Aorta (tissue), 5 donors: ENCODE data around the gene ACTN1. TPM values are rescaled to one million over a fixed set of nuclear protein-coding genes. Genes with fewer than 3 reads are reported as not detected.

ENCODE experiments used
- ATAC-seq: fragments of 200-7000 bp; cut with Tn5 transposase; one replicate; pipeline ENCODE4 v1.9.1; 2022; ENCODE audit warnings: moderate library complexity; ENCODE audit not compliant: low FRiP score
- DNase-seq, 2 donors: peaks; one replicate each; pipeline ENCODE4 v3.0.0-alpha.2; 2020
- H3K27ac ChIP-seq, 2 donors: one replicate each; pipeline ENCODE4 v1.5.1; 2013; ENCODE audit warnings: low read length in 2 of 2, mild to moderate bottlenecking in 2 of 2, moderate library complexity in 2 of 2, control low read depth in 1 of 2, inconsistent platforms in 1 of 2, low read depth in 1 of 2
- H3K27me3 ChIP-seq, 2 donors: one replicate each; pipeline ENCODE4 v1.6.1; 2013; ENCODE audit warnings: control low read depth in 1 of 2, low read length in 1 of 2, mild to moderate bottlenecking in 1 of 2, moderate library complexity in 1 of 2; ENCODE audit not compliant: insufficient read depth in 2 of 2, control insufficient read depth in 1 of 2
- H3K36me3 ChIP-seq, 2 donors: one replicate each; pipeline ENCODE4 v1.6.1; 2013; ENCODE audit warnings: control low read depth in 1 of 2, low read length in 1 of 2, mild to moderate bottlenecking in 1 of 2; ENCODE audit not compliant: insufficient read depth in 2 of 2, control insufficient read depth in 1 of 2
- H3K4me1 ChIP-seq, 2 donors: one replicate each; pipeline ENCODE4 v1.6.1; 2013; ENCODE audit warnings: low read length in 2 of 2, control low read depth in 1 of 2, mild to moderate bottlenecking in 1 of 2, moderate library complexity in 1 of 2; ENCODE audit not compliant: insufficient read depth in 2 of 2, control insufficient read depth in 1 of 2
- H3K4me3 ChIP-seq, 2 donors: one replicate each; pipeline ENCODE4 v1.5.1; 2013; ENCODE audit warnings: low read length in 2 of 2, control low read depth in 1 of 2, mild to moderate bottlenecking in 1 of 2
- H3K9me3 ChIP-seq: one replicate; pipeline ENCODE4 v1.6.1; 2013; ENCODE audit warnings: mild to moderate bottlenecking, low read length; ENCODE audit not compliant: control insufficient read depth
- WGBS, 2 donors: extraction: QIAGEN DNeasy Blood & Tissue Kit; methylation state at CpG; one replicate each; pipeline ENCODE4 v1.1.7; 2013; 5-methylcytosine and 5-hydroxymethylcytosine counted together
- intact Hi-C, 2 donors: fragments of 100-400 bp; cut with DNase I; formaldehyde crosslinking; loops; one replicate each; pipeline versions ENCODE4 v1.14.2 to v1.15.0; 2022
- polyA plus RNA-seq, 2 donors: library from polyadenylated mRNA; stranded (reverse); fragments of 200-250 nt; gene quantifications; one replicate each; pipeline ENCODE4 v1.2.3, GENCODE V29; 2013
- total RNA-seq, 2 donors: library from RNA; stranded (reverse); fragmentation: NEBNext Ultra II Directional; extraction: Animal tissue kit (Norgen Biotek cat#: 25700); gene quantifications; one replicate each; pipeline ENCODE4 v1.2.1, GENCODE V29; 2021
- donor health status: healthy with polysubstance abuse.
- donor health status: Bipolar disorder and iron deficiency.
- donor health status: DM: no; HTN: no; CAD: no.
- donor health status: DM: no; HTN: no; CAD: no.
- donor health status: DM: yes; HTN: yes; CAD: no.

The ACTN1 gene
- total and polyA plus RNA-seq, 4 donors = 82.0 to 1,590 (median 631) TPM

DNA sequence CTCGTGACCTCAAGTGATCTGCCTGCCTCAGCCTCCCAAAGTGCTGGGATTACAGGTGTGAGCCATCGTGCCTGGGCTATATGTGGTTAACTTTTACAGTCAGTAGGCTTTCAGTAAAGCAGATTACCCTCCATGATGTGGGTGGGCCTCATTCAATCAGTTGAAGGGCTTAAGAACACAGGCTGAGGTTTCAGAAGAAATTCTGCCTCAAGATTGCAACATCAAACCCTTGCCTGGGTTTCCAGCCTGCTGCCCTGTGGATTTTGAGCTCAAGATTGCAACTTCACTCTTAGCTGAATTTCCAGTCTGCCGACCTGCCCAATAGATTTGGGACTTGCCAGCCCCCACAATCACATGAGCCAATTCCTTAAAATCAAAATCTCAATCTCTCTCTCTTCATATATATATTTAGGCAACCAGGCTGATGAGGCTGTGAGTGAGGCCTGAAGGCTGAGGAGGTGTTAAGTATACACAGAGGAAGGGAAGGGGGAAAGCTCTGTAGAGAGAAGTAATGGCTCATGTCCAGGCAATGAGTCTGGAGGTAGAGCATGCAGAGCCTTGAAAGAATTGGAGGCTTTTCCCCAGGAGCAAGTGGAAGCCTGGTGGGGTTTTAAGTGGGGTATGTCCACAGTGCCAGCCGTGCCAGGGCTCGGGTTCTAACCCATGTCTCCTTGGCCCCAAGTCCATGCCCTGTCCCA, 33.3 kb upstream of the ACTN1 start:
- Histone ChIP-seq H3K4me3 (no peak overlapping the region), H3K36me3 (no peaks in the 10 kb centered on the region), H3K27ac (no peak overlapping the region), H3K9me3 (no peaks in the 10 kb centered on the region), H3K27me3 (no peaks in the 10 kb centered on the region), H3K4me1 (no peaks in the 10 kb centered on the region)
- no peak for ATAC-seq
- 68 to 74% methylated on average over 5 of the region's 5 CpGs for WGBS, 2 donors
- intact Hi-C loops = no loop called here
- no peak for DNase-seq

DNA sequence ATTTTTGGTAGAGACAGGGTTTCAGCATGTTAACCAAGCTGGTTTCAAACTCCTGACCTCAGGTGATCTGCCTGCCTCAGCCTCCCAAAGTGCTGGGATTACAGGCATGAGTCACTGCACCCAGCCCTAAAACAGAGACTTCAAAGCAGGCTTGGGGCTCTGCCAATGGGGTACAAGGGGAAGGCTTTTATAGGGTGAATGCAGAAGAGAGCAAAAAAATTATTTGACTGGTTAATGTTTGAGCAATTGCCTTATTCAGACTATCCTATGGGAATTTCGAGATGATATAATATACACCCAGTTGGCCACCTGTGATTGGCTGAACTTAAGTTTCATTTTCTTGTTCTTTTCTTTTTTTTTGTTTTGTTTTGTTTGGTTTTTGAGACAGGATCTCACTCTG, 31.5 kb upstream of the ACTN1 start:
- WGBS, 2 donors = 93 to 96% methylated on average over 1 of the region's 1 CpG
- DNase-seq (no peak), ATAC-seq (no peak)
- H3K27me3 ChIP-seq = no peaks in the 10 kb centered on the region
- H3K27ac ChIP-seq = no peak overlapping the region
- no peaks in the 10 kb centered on the region for H3K36me3 ChIP-seq
- no peak overlapping the region for H3K4me3 ChIP-seq
- H3K4me1 ChIP-seq = no peaks in the 10 kb centered on the region
- intact Hi-C loops = no loop called here
- H3K9me3 ChIP-seq = no peaks in the 10 kb centered on the region

DNA sequence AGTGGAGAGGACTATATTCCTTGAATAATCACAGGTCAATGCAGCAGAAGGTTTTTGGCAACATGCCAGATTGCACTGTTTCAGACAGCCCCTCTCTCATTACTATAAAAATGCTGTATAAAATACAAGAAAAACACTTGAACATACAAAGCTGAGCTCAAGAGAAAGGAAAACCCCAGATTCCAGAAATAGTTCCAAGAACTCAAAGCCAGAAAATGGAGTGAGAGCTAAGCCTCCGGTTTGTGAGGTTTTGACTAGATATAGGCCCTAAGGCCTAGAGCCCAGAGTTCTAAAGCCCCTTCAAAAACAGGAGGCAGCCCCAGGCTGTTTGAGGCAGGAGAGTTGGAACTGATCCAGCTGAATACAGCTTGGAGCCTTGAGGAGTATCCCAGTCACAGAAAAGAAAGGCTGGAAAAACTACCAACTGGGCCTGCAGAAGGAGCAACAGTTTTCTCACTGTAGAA, 29.4 kb upstream of the ACTN1 start:
- Histone ChIP-seq H3K36me3 (no peaks in the 10 kb centered on the region), H3K4me3 (no peak overlapping the region), H3K4me1 (peaks cover 0 to 2% of the 10 kb centered on the region in 2 donors), H3K27ac (peak overlapping the region in 1 of 2 donors; percentile 82), H3K9me3 (no peaks in the 10 kb centered on the region), H3K27me3 (no peaks in the 10 kb centered on the region)
- 0 to 8% methylated on average over 1 of the region's 1 CpG for WGBS, 2 donors
- ATAC-seq (no peak), DNase-seq (no peak)
- intact Hi-C loops = loop anchor here in 1 of 2 donors (5.0 kb wide), 1 partner anchor 34 kb away; no protein-coding TSS in a partner anchor

DNA sequence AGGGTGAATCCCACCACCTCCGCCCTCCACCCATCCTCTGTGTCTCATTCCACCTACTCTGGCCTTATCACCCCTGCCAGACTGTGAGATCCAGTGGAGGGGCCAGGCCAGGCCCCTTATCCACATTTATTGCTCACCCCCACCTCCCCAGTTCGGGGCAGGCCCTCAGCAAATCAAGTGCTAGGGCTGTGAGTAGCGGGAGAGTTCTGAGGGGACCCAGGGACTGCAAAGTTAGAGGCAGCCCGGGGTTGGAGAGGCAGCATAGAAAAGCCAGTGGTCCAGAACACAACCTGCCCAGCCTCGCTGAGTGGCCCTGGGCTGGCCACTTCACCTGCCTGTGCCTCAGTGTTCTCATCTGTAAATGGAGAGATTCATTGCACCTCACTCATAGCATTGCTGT, 27.2 kb upstream of the ACTN1 start:
- H3K9me3 ChIP-seq = no peaks in the 10 kb centered on the region
- intact Hi-C loops = loop anchor here in 1 of 2 donors (5.0 kb wide), 1 partner anchor 36 kb away; no protein-coding TSS in a partner anchor
- no peak overlapping the region for H3K4me3 ChIP-seq
- peaks cover 0 to 2% of the 10 kb centered on the region in 2 donors for H3K4me1 ChIP-seq
- H3K27ac ChIP-seq = peak overlapping the region; percentile 32 to 49
- WGBS, 2 donors = 92 to 94% methylated on average over 5 of the region's 5 CpGs
- H3K36me3 ChIP-seq = no peaks in the 10 kb centered on the region
- ATAC-seq (no peak), DNase-seq (no peak)
- no peaks in the 10 kb centered on the region for H3K27me3 ChIP-seq

DNA sequence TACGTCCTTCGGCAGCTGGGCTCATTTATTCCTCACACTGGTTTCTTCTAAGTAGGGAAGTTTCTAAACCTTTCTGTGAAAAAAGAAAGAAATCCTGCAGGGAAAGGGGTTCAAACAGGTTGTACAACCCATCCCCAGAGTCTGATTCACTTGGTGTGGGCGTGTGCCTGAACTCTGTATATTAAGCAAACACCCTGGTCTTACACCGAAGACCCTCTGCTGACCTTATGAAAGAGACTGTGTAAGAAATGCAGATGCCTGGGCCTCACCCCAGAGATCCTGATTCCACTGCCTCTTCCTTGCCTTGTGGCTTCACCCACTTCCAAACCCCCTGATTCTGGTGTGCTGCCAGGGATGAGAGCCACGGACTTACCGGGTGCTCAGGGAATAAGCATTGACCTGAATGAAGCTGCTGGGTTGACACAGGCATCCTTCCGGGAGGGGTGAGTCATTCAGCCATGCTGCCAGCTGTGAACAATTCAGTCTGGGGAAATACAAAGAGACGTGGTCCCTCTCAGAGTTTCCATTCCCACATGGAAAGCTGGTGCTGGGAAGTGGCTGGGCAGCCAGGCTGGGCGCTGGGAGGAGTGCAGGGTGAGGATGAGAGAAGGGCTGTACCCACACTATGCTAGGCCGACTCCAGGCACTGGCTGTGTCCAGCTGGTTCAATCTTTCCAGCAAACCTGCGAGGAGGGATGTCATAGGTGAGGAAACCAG, 26.5 kb upstream of the ACTN1 start:
- DNase-seq (peak; percentile 91 to 94), ATAC-seq (peak; percentile 90)
- H3K4me3 ChIP-seq = no peak overlapping the region
- H3K27ac ChIP-seq = peak overlapping the region; percentile 32 to 69
- H3K36me3 ChIP-seq = no peaks in the 10 kb centered on the region
- H3K27me3 ChIP-seq = no peaks in the 10 kb centered on the region
- H3K9me3 ChIP-seq = no peaks in the 10 kb centered on the region
- intact Hi-C loops = loop anchor here (2.0 to 5.0 kb wide), 3 partner anchors 23 to 37 kb away; no protein-coding TSS in a partner anchor
- WGBS, 2 donors = 20 to 21% methylated on average over 11 of the region's 11 CpGs
- peaks cover 0 to 2% of the 10 kb centered on the region in 2 donors for H3K4me1 ChIP-seq

DNA sequence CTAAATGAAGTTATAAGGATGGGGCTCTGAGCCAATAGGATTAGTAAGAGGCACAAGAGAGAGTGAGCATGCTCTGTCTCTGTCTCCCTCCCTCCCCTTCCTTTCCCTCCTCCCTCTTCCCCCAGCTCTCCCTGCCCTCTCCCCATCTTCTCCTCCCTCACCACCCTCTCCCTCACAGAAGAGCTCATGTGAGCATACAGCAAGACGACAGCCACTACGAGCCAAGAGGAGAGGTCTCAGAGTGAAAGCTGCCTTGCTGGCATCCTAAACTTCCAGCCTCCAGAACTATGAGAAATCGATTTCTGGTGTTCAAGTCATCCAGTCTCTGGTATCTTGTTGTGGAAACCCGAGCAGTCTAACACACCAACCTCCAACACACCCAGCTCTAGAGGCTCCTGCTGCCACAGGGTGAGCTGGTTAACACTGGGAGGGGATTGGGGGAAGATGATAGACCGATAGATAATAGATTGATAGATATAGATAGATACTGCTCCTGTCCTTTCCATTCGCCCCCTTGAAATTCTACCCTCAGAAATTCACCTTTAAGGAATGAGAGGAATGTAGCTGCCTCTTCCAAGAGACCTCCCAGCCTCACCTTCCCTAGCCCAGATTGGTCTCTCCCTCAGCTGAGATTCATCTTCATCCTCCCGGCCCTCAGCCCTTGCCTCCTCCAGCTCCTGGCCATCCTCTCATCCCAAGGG, 25.8 kb upstream of the ACTN1 start:
- ATAC-seq = no peak
- H3K27ac ChIP-seq = peak overlapping the region in 1 of 2 donors; percentile 69
- no peak overlapping the region for H3K4me3 ChIP-seq
- no peaks in the 10 kb centered on the region for H3K27me3 ChIP-seq
- 35 to 41% methylated on average over 7 of the region's 7 CpGs for WGBS, 2 donors
- no peaks in the 10 kb centered on the region for H3K36me3 ChIP-seq
- DNase-seq = no peak
- intact Hi-C loops = loop anchor here (2.0 to 5.0 kb wide), 3 partner anchors 22 to 38 kb away; no protein-coding TSS in a partner anchor
- H3K4me1 ChIP-seq = peaks cover 0 to 2% of the 10 kb centered on the region in 2 donors
- H3K9me3 ChIP-seq = no peaks in the 10 kb centered on the region

DNA sequence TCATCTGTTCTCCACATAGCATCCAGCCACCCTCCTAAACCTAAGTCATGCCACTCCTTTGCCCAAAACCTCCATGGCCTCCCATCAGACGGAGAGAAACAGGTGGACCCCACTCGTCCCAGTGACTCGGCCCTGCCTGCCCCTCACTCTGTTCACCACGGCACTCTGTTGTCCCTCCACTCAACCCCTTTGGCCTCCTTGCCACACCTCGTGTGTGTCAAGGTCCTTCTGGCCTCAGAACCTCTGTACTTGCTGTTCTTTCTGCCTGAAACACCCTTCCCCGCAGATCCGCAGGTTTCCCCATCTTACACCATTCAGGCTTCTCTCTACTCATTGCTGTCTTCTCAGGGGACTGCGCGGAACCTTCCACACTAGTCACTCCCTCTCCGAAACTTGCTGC, 24.5 kb upstream of the ACTN1 start:
- H3K4me3 ChIP-seq = no peak overlapping the region
- no peaks in the 10 kb centered on the region for H3K36me3 ChIP-seq
- 87 to 90% methylated on average over 10 of the region's 10 CpGs for WGBS, 2 donors
- ATAC-seq (no peak), DNase-seq (no peak)
- no peak overlapping the region for H3K27ac ChIP-seq
- no peaks in the 10 kb centered on the region for H3K27me3 ChIP-seq
- no peaks in the 10 kb centered on the region for H3K9me3 ChIP-seq
- peaks cover 0 to 2% of the 10 kb centered on the region in 2 donors for H3K4me1 ChIP-seq
- intact Hi-C loops = loop anchor here in 1 of 2 donors (2.0 kb wide), 2 partner anchors 21 to 39 kb away; no protein-coding TSS in a partner anchor

DNA sequence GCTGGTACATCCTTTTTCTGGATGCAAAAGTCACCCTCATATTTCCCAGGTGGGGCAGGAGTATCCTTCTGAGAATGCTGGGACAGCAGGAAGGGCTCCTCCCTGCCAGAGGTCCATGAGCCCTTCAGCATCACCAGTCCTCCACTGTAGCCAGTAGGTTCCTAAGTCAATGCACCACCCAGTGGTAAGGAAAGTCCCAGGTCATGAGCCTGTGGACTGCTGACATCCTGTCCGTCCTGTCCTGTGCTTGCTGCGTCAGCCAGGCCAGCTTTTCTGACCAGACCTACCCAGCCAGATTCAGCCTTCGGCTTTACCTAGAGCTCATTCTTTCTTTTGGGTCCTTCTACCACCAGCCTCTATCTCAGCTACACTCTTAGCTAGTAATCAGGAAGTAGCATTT, 23.0 kb upstream of the ACTN1 start:
- intact Hi-C loops = no loop called here

More for the DNA sequence above, 23.0 kb upstream of the ACTN1 start:
- Histone ChIP-seq H3K4me1 (peaks cover 0 to 2% of the 10 kb centered on the region in 2 donors), H3K36me3 (no peaks in the 10 kb centered on the region), H3K9me3 (no peaks in the 10 kb centered on the region), H3K27ac (no peak overlapping the region), H3K27me3 (no peaks in the 10 kb centered on the region), H3K4me3 (no peak overlapping the region)
- DNase-seq (peak in 1 of 2 donors; percentile 54), ATAC-seq (no peak)
- 67 to 69% methylated on average over 3 of the region's 3 CpGs for WGBS, 2 donors
